ENCODE data around the gene TMEM220. TPM values are rescaled to one million over a fixed set of nuclear protein-coding genes. Genes with fewer than 3 reads are reported as not detected.

The TMEM220 gene
- total RNA-seq, 2 donors from 2014 or later = 0.89 to 1.8 TPM

Other genes with a start within 250 kb of the TMEM220 start
- not detected for gene MYH1, start 211.5 kb downstream of the TMEM220 start, total RNA-seq
- not detected for gene MYH2, start 180.4 kb downstream of the TMEM220 start, total RNA-seq
- gene MYH3, start 72.7 kb downstream of the TMEM220 start, total RNA-seq = 1 to 10 TPM; 4.6 to 5.4 TPM
- gene SCO1, start 32.5 kb downstream of the TMEM220 start, total RNA-seq = 10 to 100 TPM; 27.8 to 32.2 TPM
- 10 to 100 TPM; 22.6 to 28.7 TPM for gene ADPRM, start 32.4 kb downstream of the TMEM220 start, total RNA-seq
- gene TMEM238L, start 74.1 kb upstream of the TMEM220 start, total RNA-seq = not detected
- not detected for gene PIRT, start 108.1 kb upstream of the TMEM220 start, total RNA-seq

Measured in activated T-cell treated with anti-CD3 and anti-CD28 coated beads, Interleukin-2, amount 50 U/mL, for 72 hours (primary cell).